ENCODE results near the gene SEPHS1. TPM values are rescaled to one million over a fixed set of nuclear protein-coding genes. Genes with fewer than 3 reads are reported as not detected.

The SEPHS1 gene
- total RNA-seq, 1 donor from 2014 or later = 51.1 TPM

DNA sequence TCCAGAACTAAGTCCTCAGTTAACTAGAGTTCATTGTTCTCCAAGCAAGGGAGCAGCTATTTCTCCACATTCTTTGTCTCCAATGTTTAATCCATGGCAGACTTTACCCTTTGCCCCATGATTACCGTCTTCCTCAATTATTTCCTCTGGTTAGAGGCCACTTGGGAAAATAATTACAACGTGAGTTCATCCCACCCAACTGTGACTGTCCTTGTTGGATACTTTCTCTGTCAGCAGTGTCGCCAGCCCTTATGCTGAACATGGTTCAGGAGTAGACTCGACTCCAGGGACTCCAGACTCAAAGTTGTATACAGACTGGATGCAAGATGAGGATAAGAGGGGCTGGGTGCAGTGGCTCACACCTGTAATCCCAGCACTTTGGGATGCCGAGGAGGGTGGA, 17.1 kb upstream of the SEPHS1 start:
- TF ChIP-seq, protein P1, sequence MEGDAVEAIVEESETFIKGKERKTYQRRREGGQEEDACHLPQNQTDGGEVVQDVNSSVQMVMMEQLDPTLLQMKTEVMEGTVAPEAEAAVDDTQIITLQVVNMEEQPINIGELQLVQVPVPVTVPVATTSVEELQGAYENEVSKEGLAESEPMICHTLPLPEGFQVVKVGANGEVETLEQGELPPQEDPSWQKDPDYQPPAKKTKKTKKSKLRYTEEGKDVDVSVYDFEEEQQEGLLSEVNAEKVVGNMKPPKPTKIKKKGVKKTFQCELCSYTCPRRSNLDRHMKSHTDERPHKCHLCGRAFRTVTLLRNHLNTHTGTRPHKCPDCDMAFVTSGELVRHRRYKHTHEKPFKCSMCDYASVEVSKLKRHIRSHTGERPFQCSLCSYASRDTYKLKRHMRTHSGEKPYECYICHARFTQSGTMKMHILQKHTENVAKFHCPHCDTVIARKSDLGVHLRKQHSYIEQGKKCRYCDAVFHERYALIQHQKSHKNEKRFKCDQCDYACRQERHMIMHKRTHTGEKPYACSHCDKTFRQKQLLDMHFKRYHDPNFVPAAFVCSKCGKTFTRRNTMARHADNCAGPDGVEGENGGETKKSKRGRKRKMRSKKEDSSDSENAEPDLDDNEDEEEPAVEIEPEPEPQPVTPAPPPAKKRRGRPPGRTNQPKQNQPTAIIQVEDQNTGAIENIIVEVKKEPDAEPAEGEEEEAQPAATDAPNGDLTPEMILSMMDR (IDR thresholded peaks at IDR 0.05; ENCODE audit: partially characterized antibody, unreplicated experiment) = no peak
- Mint-ChIP-seq H3K4me1 (ENCODE audit: low read depth, unreplicated experiment) (no peaks in the 10 kb centered on the region), H3K4me3 (ENCODE audit: unreplicated experiment) (no peak overlapping the region), H3K9me3 (ENCODE audit: unreplicated experiment) (peaks cover 1% of the 10 kb centered on the region), H3K27me3 (ENCODE audit: unreplicated experiment) (no peaks in the 10 kb centered on the region), H3K36me3 (ENCODE audit: unreplicated experiment) (no peaks in the 10 kb centered on the region), H3K27ac (ENCODE audit: unreplicated experiment) (no peak overlapping the region)
- no peak for DNase-seq

DNA sequence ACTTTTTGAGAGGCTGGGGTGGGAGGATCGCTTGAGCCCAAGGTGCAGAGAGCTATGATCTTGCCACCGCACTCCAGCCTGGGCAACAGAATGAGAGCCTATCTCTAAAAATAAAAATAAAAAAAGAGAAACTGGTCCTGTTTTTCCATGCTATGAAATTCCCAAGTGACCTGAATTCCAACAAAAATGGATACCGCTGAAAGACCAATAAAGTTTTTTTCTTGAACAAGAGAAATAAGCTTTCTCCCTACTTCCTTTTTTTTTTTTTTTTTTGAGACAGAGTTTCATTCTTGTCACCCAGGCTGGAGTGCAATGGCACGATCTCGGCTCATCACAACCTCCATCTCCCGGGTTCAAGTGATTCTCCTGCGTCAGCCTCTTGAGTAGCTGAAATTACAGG, 12.5 kb upstream of the SEPHS1 start:
- H3K4me1 Mint-ChIP-seq (ENCODE audit: low read depth, unreplicated experiment) = no peaks in the 10 kb centered on the region
- no peak overlapping the region for H3K4me3 Mint-ChIP-seq (ENCODE audit: unreplicated experiment)
- H3K36me3 Mint-ChIP-seq (ENCODE audit: unreplicated experiment) = no peaks in the 10 kb centered on the region
- H3K9me3 Mint-ChIP-seq (ENCODE audit: unreplicated experiment) = peaks cover 1% of the 10 kb centered on the region
- TF ChIP-seq, protein P1 (IDR thresholded peaks at IDR 0.05; ENCODE audit: partially characterized antibody, unreplicated experiment) = no peak
- H3K27me3 Mint-ChIP-seq (ENCODE audit: unreplicated experiment) = peaks cover 3% of the 10 kb centered on the region
- no peak for DNase-seq
- H3K27ac Mint-ChIP-seq (ENCODE audit: unreplicated experiment) = no peak overlapping the region

DNA sequence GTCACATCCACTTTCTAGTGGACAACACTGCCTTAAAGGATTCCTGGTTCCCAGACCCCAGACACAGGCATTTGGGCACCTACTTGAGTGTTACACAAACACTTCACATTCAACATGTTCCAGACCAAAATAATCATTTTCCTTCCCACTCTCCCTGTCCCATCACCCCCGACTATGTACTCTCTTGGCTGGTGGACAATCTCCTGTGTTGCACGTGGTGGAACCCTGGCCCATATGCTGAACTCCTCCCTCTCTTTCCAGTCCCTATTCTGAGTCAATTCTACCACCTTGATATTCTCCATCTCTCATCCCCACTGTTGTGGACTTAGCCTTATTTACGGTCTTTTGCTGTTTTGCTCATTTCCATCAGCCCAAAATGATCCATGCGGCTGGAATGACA, 8.3 kb upstream of the SEPHS1 start:
- Mint-ChIP-seq H3K36me3 (ENCODE audit: unreplicated experiment) (no peaks in the 10 kb centered on the region), H3K9me3 (ENCODE audit: unreplicated experiment) (no peaks in the 10 kb centered on the region), H3K27me3 (ENCODE audit: unreplicated experiment) (peaks cover 3% of the 10 kb centered on the region), H3K4me1 (ENCODE audit: low read depth, unreplicated experiment) (peaks cover 7% of the 10 kb centered on the region), H3K27ac (ENCODE audit: unreplicated experiment) (no peak overlapping the region), H3K4me3 (ENCODE audit: unreplicated experiment) (no peak overlapping the region)
- DNase-seq = no peak
- TF ChIP-seq, protein P1 (IDR thresholded peaks at IDR 0.05; ENCODE audit: partially characterized antibody, unreplicated experiment) = no peak

DNA sequence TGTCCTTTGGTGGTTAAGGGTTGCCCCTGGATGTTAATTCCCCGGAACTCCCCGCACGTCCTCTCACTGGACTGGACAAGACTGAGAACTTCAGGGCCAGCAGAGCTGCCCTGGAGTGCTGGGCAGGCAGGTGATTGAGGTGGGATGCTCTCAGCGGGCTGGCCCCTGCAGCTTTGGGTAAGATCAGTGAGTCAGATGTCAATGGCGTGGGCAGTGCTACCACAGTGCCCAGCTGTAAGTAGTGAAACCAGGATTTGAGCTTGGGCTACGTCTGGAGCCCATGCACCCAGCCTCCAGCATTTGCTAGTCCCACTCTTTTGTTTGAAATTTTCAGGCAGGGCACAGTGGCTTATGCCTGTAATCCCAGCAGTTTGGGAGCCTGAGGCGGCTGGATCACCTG, 6.7 kb upstream of the SEPHS1 start:
- Mint-ChIP-seq H3K27ac (ENCODE audit: unreplicated experiment) (no peak overlapping the region), H3K4me1 (ENCODE audit: low read depth, unreplicated experiment) (peaks cover 11% of the 10 kb centered on the region)

DNA sequence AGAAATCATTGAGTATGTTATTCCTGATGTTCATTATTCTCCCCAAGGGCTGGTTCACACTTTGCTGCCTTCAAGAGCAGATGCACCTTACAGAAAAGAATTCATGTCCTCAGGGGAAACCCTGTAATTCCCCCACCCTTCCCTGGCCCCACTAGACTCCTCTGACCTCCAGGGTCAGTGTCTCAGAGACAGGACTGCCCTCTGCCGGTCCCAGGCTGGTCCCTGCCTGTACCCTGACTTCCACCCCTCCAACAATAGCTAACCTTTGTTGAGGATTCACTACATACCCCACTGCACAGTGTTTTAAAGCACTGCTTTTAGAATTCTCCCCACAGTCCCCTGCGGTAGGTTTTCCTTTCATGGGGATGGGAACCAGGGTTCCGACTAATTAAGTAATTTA, 4.4 kb upstream of the SEPHS1 start:
- no peak overlapping the region for H3K4me3 Mint-ChIP-seq (ENCODE audit: unreplicated experiment)

More for the DNA sequence above, 6.7 kb upstream of the SEPHS1 start:
- Mint-ChIP-seq H3K27me3 (ENCODE audit: unreplicated experiment) (peaks cover 8% of the 10 kb centered on the region), H3K4me3 (ENCODE audit: unreplicated experiment) (no peak overlapping the region), H3K36me3 (ENCODE audit: unreplicated experiment) (no peaks in the 10 kb centered on the region), H3K9me3 (ENCODE audit: unreplicated experiment) (peaks cover 3% of the 10 kb centered on the region)
- no peak for DNase-seq
- TF ChIP-seq, protein P1 (IDR thresholded peaks at IDR 0.05; ENCODE audit: partially characterized antibody, unreplicated experiment) = no peak

More for the DNA sequence above, 4.4 kb upstream of the SEPHS1 start:
- no peak for DNase-seq
- Mint-ChIP-seq H3K27me3 (ENCODE audit: unreplicated experiment) (peaks cover 14% of the 10 kb centered on the region), H3K36me3 (ENCODE audit: unreplicated experiment) (no peaks in the 10 kb centered on the region), H3K4me1 (ENCODE audit: low read depth, unreplicated experiment) (peaks cover 13% of the 10 kb centered on the region), H3K9me3 (ENCODE audit: unreplicated experiment) (peaks cover 8% of the 10 kb centered on the region), H3K27ac (ENCODE audit: unreplicated experiment) (no peak overlapping the region)
- TF ChIP-seq, protein P1 (IDR thresholded peaks at IDR 0.05; ENCODE audit: partially characterized antibody, unreplicated experiment) = no peak
